Hippocampal formation (tissue), 2 donors: ENCODE results near the gene TMEM145.

ENCODE experiments used
- DNase-seq, 2 donors: peaks; one replicate each; lab custom pipeline; 2025; lab: John Stamatoyannopoulos, UW

The TMEM145 gene

GRCh38 chr19:42288881-42289555 lies 24.1 kb upstream of the TMEM145 start:
- DNase-seq, result no peak

GRCh38 chr19:42289556-42290041 lies 23.5 kb upstream of the TMEM145 start:
- no peak for DNase-seq

GRCh38 chr19:42290136-42290522 lies 23.0 kb upstream of the TMEM145 start:
- DNase-seq, result no peak

- no peak for DNase-seq
These were observed 22.3 kb upstream of the TMEM145 start for GRCh38 chr19:42290523-42291434.

- DNase-seq, result no peak
These were observed 21.7 kb upstream of the TMEM145 start for GRCh38 chr19:42291435-42291810.

- no peak for DNase-seq
These were observed 20.8 kb upstream of the TMEM145 start for GRCh38 chr19:42292042-42292960.

GRCh38 chr19:42292963-42293362 lies 20.1 kb upstream of the TMEM145 start:
- DNase-seq, result no peak

GRCh38 chr19:42293540-42293939 lies 19.6 kb upstream of the TMEM145 start:
- DNase-seq, result no peak

- DNase-seq, result no peak
These were observed 19.2 kb upstream of the TMEM145 start for GRCh38 chr19:42293948-42294347.

GRCh38 chr19:42294471-42295137 lies 18.5 kb upstream of the TMEM145 start:
- no peak for DNase-seq

- DNase-seq, result no peak
These were observed 17.8 kb upstream of the TMEM145 start for GRCh38 chr19:42295342-42295741.

- peak; percentile 21 to 57 for DNase-seq
These were observed 17.1 kb upstream of the TMEM145 start for GRCh38 chr19:42295831-42296525.

- DNase-seq, result no peak
These were observed 16.1 kb upstream of the TMEM145 start for GRCh38 chr19:42297039-42297438.

GRCh38 chr19:42301646-42302203 lies 11.4 kb upstream of the TMEM145 start, which contains the start of gene PRR19:
Gene PRR19, plus strand, starts transcription at chr19:42302132. Its CDS starts 7,453 bp downstream, at chr19:42309585.
- no peak for DNase-seq

- DNase-seq, result no peak
These were observed 10.0 kb upstream of the TMEM145 start for GRCh38 chr19:42303101-42303464.

GRCh38 chr19:42303876-42304275 lies 9.2 kb upstream of the TMEM145 start:
- DNase-seq, result no peak

GRCh38 chr19:42306646-42307045 lies 6.5 kb upstream of the TMEM145 start:
- DNase-seq, result no peak

GRCh38 chr19:42309686-42310085 lies 3.4 kb upstream of the TMEM145 start:
- no peak for DNase-seq

- DNase-seq, result no peak
These were observed 1.5 kb upstream of the TMEM145 start for GRCh38 chr19:42311657-42312056.

GRCh38 chr19:42312370-42312769 lies 739 bp upstream of the TMEM145 start:
- DNase-seq, result no peak
